Pancreas (tissue), 10 donors: ENCODE measurements around the gene SERPING1. TPM values are rescaled to one million over a fixed set of nuclear protein-coding genes. Genes with fewer than 3 reads are reported as not detected.

Experiments used
- ATAC-seq, 4 donors: fragments of 200-7000 bp; cut with Tn5 transposase; one replicate each; pipeline versions ENCODE4 v1.8.0 to v1.9.1; 2020; ENCODE audit warnings: mild to moderate bottlenecking in 4 of 4, moderate library complexity in 4 of 4
- DNase-seq, 6 donors: peaks; one replicate each; pipeline ENCODE4 v3.0.0-alpha.2; 2020
- FAIRE-seq: peaks from 2 replicates; lab custom pipeline; 2012; peaks lifted over from hg19 to GRCh38; lab: Jason Lieb, UNC
- H3K27ac ChIP-seq, 4 donors: fragments of 200-600 bp; sonication (generic); 1 replicate in 3 of 4; 2 replicates in 1 of 4; pipeline versions ENCODE4 v1.5.0 to v1.8.0; 2020
- H3K27me3 ChIP-seq, 4 donors: fragments of 200-600 bp; one replicate each; pipeline ENCODE4 v1.8.0; 2021
- H3K36me3 ChIP-seq, 3 donors: fragments of 200-600 bp; sonication (generic) in 1 of 3; one replicate each; pipeline versions ENCODE4 v1.5.0 to v1.8.0; 2020 to 2021
- H3K4me1 ChIP-seq, 3 donors: fragments of 200-600 bp; one replicate each; pipeline ENCODE4 v1.8.0; 2021
- H3K4me3 ChIP-seq, 4 donors: fragments of 200-600 bp; sonication (generic) in 2 of 4; one replicate each; pipeline versions ENCODE4 v1.5.0 to v1.8.0; 2020 to 2021
- H3K9me3 ChIP-seq, 4 donors: fragments of 200-600 bp; one replicate each; pipeline ENCODE4 v1.8.0; 2021
- WGBS, 2 donors: extraction: QIAGEN DNeasy Blood & Tissue Kit; methylation state at CpG; one replicate each; pipeline ENCODE4 v1.1.7; 2013; 5-methylcytosine and 5-hydroxymethylcytosine counted together
- intact Hi-C, 3 donors: fragments of 100-400 bp; cut with DNase I; formaldehyde crosslinking; loops; one replicate each; pipeline versions ENCODE4 v1.11.1 to v1.14.2; 2022
- polyA plus RNA-seq, 2 donors: library from polyadenylated mRNA; stranded (reverse); fragments of 200-250 nt; gene quantifications; one replicate each; pipeline ENCODE4 v1.2.3, GENCODE V29; 2013
- total RNA-seq, 6 donors: library from RNA; stranded (reverse); fragmentation: NEBNext Ultra II Directional in 4 of 6; extraction: Animal tissue kit (Norgen Biotek cat#: 25700) in 4 of 6; gene quantifications; one replicate each; pipeline versions ENCODE4 v1.2.1 to v1.2.4, GENCODE V29; 2021 to 2023
- TF ChIP-seq, protein P1 (sequence below), 4 donors: fragments of 200-600 bp; sonication (generic) in 3 of 4; IDR thresholded peaks; one replicate each; pipeline versions ENCODE4 v1.5.0 to v1.8.0; 2021; ENCODE audit warnings: antibody characterized with exemption in 4 of 4
- donor health status: healthy with polysubstance abuse.
- donor health status: DM: no; HTN: no; CAD: no; lungs with moderate emphysema.
- donor health status: DM: no; HTN: no; CAD: no.
- donor health status: control.
- donor health status: control.
- donor health status: Bipolar disorder and iron deficiency.
- donor health status: DM: yes; HTN: yes; CAD: no.
- donor health status: DM: no; HTN: no; CAD: no.
- donor health status: DM: no; HTN: no; CAD: no.
- donor health status: DM: yes; HTN: yes; CAD: no.

Gene SERPING1
- total and polyA plus RNA-seq, 8 donors: 135 to 399 (median 206) TPM

GRCh38 chr11:57599381-57599780 lies 1.9 kb downstream of the SERPING1 start:
- no peaks in the 10 kb centered on the region for H3K4me1 ChIP-seq
- FAIRE-seq: no peak
- no peak for DNase-seq
- WGBS, 2 donors: 49 to 76% methylated on average over 2 of the region's 2 CpGs
- peak overlapping the region in 2 of 4 donors; percentile 78 to 85 for H3K27ac ChIP-seq
- no peak overlapping the region for H3K4me3 ChIP-seq
- H3K9me3 ChIP-seq: no peaks in the 10 kb centered on the region
- H3K36me3 ChIP-seq: no peaks in the 10 kb centered on the region
- no peaks in the 10 kb centered on the region for H3K27me3 ChIP-seq
- no peak for ATAC-seq
- TF ChIP-seq, protein P1, sequence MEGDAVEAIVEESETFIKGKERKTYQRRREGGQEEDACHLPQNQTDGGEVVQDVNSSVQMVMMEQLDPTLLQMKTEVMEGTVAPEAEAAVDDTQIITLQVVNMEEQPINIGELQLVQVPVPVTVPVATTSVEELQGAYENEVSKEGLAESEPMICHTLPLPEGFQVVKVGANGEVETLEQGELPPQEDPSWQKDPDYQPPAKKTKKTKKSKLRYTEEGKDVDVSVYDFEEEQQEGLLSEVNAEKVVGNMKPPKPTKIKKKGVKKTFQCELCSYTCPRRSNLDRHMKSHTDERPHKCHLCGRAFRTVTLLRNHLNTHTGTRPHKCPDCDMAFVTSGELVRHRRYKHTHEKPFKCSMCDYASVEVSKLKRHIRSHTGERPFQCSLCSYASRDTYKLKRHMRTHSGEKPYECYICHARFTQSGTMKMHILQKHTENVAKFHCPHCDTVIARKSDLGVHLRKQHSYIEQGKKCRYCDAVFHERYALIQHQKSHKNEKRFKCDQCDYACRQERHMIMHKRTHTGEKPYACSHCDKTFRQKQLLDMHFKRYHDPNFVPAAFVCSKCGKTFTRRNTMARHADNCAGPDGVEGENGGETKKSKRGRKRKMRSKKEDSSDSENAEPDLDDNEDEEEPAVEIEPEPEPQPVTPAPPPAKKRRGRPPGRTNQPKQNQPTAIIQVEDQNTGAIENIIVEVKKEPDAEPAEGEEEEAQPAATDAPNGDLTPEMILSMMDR (IDR thresholded peaks at IDR 0.05): no peak
- intact Hi-C loops: no loop called here

- ATAC-seq (no peak), DNase-seq (no peak), FAIRE-seq (no peak)
- WGBS, 2 donors: 84 to 91% methylated on average over 3 of the region's 3 CpGs
- peaks cover 0 to 2% (median 0%) of the 10 kb centered on the region in 3 donors for H3K36me3 ChIP-seq
- no peak overlapping the region for H3K27ac ChIP-seq
- intact Hi-C loops: no loop called here
- no peaks in the 10 kb centered on the region for H3K9me3 ChIP-seq
- no peaks in the 10 kb centered on the region for H3K27me3 ChIP-seq
- H3K4me1 ChIP-seq: no peaks in the 10 kb centered on the region
- TF ChIP-seq, protein P1 (IDR thresholded peaks at IDR 0.05): no peak
- no peak overlapping the region for H3K4me3 ChIP-seq
These were observed 3.8 kb downstream of the SERPING1 start for GRCh38 chr11:57601297-57601696.

DNA sequence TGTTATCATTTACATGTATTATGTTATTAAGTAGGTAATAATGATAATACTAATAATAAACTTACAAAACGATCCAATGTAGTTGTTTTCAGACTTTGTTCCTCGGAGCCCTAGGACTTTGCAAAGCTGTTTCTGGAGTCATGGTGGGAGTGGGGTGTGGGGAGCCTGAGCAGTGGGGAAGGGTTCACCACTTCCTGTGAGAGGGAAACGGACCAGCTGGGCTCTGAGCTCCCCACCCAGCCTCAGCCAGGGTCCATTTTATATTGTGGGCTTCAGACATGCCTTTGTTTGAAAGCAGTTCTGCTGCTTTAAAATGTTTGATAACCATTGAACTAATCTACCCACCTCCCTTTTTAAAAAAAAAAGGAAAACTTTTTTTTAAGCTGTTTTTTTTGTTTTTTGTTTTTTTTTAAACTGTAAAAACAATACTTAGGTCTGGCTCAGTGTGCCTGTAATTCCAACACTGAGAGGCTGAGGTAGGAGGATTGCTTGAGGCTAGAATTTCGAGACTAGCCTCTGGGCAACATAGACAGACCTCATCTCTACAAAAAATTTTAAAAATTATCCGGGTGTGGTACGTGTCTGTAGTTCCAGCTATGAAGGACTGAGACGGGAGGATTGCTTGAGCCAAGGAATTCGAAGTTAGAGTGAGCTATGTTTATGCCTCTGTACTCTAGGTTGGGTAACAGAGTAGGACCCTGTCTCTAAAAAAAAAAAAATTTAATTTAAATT lies 7.0 kb downstream of the SERPING1 start:
- Histone ChIP-seq H3K4me1 (no peaks in the 10 kb centered on the region), H3K27me3 (no peaks in the 10 kb centered on the region), H3K4me3 (no peak overlapping the region), H3K27ac (no peak overlapping the region), H3K36me3 (peaks cover 0 to 13% (median 0%) of the 10 kb centered on the region in 3 donors), H3K9me3 (no peaks in the 10 kb centered on the region)
- TF ChIP-seq, protein P1 (IDR thresholded peaks at IDR 0.05): no peak
- ATAC-seq (no peak), FAIRE-seq (no peak), DNase-seq (no peak)
- intact Hi-C loops: no loop called here
- 56 to 67% methylated on average over 8 of the region's 8 CpGs for WGBS, 2 donors

GRCh38 chr11:57605028-57605420 lies 7.5 kb downstream of the SERPING1 start:
- H3K9me3 ChIP-seq: no peaks in the 10 kb centered on the region
- TF ChIP-seq, protein P1 (IDR thresholded peaks at IDR 0.05): no peak
- peaks cover 0 to 13% (median 4%) of the 10 kb centered on the region in 3 donors for H3K36me3 ChIP-seq
- no peaks in the 10 kb centered on the region for H3K27me3 ChIP-seq
- intact Hi-C loops: no loop called here
- FAIRE-seq (no peak), DNase-seq (no peak), ATAC-seq (no peak)
- H3K4me1 ChIP-seq: no peaks in the 10 kb centered on the region
- WGBS, 2 donors: 92 to 94% methylated on average over 5 of the region's 5 CpGs
- H3K27ac ChIP-seq: no peak overlapping the region
- H3K4me3 ChIP-seq: no peak overlapping the region

GRCh38 chr11:57610170-57610569 lies 12.7 kb downstream of the SERPING1 start:
- 79 to 92% methylated on average over 4 of the region's 4 CpGs for WGBS, 2 donors
- no peaks in the 10 kb centered on the region for H3K9me3 ChIP-seq
- no peak for FAIRE-seq
- H3K4me1 ChIP-seq: no peaks in the 10 kb centered on the region
- no peak for ATAC-seq
- H3K36me3 ChIP-seq: peaks cover 0 to 19% (median 8%) of the 10 kb centered on the region in 3 donors
- no peaks in the 10 kb centered on the region for H3K27me3 ChIP-seq
- H3K4me3 ChIP-seq: no peak overlapping the region
- TF ChIP-seq, protein P1 (IDR thresholded peaks at IDR 0.05): no peak
- H3K27ac ChIP-seq: no peak overlapping the region
- intact Hi-C loops: no loop called here
- DNase-seq: no peak
